ELR (cell line): ENCODE results near the gene AMOTL1.

Experiments used
- DNase-seq: peaks from one replicate; pipeline ENCODE4 v3.0.0-alpha.2; 2015; ENCODE audit warnings: low read depth

AMOTL1 gene

GRCh38 chr11:94857337-94857736 is 89.2 kb downstream of the AMOTL1 start:
- no peak for DNase-seq

- DNase-seq, result no peak
Measured at GRCh38 chr11:94858012-94858705, 90.0 kb downstream of the AMOTL1 start.

GRCh38 chr11:94860333-94860732 is 92.2 kb downstream of the AMOTL1 start:
- no peak for DNase-seq

GRCh38 chr11:94861306-94861845 is 93.2 kb downstream of the AMOTL1 start:
- DNase-seq, result no peak

DNA sequence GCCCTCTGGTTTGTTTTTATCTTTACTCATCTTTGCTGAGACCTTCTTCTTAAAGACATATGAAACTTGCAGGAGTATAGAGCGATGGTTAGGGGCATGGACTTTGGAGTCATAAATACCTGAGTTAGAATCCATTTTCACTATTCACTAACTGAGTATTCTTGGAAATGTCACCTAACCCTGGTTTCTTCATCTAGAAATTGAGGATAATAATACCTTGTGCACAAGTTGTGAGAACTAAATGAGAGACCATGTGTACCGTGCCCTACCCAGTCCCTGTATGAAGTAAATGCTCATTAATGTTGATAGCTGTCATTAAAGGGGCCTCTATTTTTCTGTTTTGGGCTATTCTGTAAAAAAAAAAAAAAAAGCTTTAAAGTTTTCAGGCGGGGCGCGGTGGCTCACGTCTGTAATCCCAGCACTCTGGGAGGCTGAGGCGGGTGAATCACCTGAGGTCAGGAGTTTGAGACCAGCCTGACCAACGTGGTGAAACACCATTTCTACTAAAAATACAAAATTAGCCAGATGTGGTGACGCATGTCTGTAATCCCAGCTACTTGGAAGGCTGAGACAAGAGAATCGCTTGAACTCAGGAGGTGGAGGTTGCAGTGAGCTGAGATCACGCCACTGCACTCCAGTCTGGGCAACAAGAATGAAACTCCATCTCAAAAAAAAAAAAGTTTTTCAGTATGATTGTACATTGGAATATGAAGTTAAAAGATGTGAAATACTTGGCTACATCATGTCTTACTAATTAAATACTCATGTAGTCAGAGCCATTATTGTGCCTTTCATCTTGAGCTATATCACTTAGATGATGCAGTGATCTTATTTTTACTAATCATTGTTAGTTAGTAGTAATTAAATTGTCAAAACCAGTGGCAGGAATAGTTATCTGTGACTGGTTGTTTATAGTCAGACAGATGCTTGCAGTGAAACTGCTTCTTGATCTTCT is 95.0 kb downstream of the AMOTL1 start:
- no peak for DNase-seq

GRCh38 chr11:94864506-94865045 is 96.4 kb downstream of the AMOTL1 start:
- DNase-seq, result no peak

GRCh38 chr11:94866231-94866822 is 98.2 kb downstream of the AMOTL1 start:
- no peak for DNase-seq

DNA sequence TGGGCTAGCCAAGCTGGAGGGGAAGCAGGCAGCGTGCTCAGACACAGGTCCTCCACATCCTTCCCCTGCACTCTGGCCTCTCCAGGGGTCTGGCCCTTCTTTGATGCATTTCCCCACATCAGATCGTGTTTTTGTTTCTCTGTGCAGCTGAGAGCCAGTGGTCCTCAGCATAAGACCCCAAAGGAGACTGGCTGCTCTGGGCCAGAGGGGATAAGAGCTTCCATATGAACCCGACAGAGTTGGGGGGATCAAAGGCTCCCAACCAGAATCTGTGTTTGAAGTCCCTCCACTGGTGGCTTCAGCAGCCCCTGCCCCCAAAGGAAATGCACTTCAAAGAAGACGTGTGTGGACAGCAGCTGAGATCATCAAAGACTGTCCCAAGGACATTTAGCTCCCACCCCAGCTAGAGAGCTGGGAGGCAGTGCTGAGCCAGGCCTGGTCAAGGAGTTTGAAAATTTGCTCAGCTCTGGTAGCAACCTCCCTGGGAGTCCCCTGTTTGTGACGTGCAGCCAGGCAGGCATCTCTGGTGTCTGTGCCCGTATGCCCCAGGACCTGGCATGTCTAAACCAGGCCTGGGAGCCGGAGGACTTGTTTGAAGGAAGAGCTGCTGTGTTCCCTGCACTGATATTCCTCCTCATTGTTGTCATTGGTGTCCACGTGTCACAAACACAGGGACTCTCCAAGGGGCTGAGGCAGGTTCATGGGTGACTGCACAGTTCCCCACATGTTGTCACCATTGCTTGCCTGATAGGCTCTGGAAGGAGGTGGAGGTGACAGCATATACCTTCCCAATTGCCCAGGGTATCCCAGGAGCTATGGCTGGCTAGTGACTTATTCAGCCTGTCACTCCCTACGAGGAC is 99.0 kb downstream of the AMOTL1 start:
- DNase-seq, result no peak

DNA sequence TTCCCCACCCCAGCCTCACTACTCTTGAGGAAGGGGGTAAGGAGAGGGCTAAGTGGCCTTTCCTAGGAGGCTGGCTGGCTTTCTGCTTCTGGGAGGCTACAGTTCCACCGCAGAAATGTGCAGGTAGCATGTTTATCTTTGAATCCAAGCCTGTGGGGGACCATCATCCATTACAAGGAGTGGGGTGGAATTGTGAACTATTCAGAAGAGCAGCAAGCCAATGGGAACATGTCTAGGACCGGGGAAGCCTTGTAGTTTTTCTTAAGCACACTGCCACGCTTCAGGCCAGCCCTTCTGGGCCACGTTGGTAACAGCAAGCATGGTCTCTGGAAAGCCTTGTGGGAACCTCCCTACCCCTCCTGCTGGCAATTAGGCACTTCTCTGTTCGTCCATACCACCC is 100.3 kb downstream of the AMOTL1 start:
- no peak for DNase-seq

- DNase-seq, result no peak
Measured at GRCh38 chr11:94869186-94869585, 101.0 kb downstream of the AMOTL1 start.

- DNase-seq, result no peak
Measured at GRCh38 chr11:94870422-94870821, 102.3 kb downstream of the AMOTL1 start.

DNA sequence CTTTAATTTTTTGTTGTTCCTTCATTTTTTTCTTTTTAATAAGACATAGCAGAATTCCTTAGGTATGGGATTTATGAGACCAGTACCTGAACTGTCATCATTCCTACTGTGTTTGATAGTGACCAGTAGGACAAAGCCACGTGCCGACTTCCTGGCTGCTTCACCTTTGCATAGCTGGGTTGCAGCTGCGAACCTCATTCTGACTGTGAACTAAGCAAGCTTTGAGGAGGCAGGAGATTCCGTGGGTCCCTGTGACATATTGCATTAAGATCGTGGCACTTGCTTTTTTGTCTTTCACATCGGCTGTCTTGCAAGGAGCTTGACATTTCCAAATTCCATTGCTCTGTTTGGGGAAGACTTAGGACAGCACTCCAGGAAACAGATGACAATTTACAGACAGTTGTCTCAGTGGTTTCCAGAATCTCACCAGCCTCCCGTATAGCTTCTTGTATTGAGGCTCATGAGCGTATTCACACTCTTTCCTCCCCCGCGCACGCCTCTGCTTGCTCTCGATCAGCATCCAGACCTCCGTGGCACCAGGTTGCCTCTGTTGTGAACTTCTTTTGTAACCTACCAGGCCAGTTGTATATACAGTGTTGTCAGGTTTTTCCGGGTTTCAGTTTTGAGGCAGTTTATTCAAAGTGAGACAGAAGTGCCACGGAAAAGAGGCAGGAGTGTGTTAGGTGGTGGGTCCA is 103.5 kb downstream of the AMOTL1 start:
- no peak for DNase-seq

- no peak for DNase-seq
Measured at GRCh38 chr11:94873916-94874540, 105.9 kb downstream of the AMOTL1 start.

DNA sequence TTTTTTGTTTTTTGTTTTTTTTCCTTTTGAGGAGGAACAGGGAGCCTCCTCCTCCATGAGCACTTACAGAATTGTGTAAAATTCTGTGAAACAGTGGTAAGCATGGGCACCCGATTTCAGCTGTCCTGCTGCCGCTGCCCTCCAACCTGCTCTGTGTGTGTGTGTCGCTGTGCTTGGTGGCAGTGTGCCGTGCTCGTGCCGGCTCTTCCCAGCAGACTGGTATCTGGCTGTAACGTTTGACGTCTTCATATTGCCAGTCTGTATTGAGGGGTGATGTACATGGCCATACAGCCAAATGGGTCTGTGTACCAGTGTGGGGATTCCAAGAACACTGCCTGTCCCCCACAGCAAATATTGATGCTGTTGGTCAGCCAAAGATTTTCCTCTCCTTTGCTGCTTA is 108.1 kb downstream of the AMOTL1 start:
- no peak for DNase-seq

GRCh38 chr11:94876645-94877442 is 108.7 kb downstream of the AMOTL1 start:
- peak; percentile 94 for DNase-seq

GRCh38 chr11:94877443-94878200 is 109.5 kb downstream of the AMOTL1 start:
- no peak for DNase-seq

- no peak for DNase-seq
Measured at GRCh38 chr11:94879006-94879405, 110.8 kb downstream of the AMOTL1 start.

- peak; percentile 68 for DNase-seq
Measured at GRCh38 chr11:94880216-94880615, 112.1 kb downstream of the AMOTL1 start.

DNA sequence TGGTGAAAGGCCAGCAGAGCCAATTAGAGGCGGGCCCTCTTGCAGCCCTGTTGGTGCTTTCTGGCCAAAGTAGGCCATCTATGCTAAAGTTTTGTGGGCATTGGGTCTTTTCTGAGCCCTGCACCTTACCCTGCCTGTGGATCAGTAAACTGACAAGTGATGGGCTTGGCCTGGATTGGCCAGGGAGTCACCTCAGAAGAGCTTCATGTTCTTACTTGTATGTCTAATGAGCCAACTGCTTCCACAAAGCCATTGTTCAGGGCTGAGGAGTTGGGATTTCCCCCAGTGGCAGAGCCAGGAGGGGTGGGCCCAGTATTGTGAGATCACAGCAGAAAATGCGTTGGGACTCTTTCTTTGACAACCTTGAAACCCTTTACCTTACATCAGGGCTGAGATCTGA is 114.8 kb downstream of the AMOTL1 start:
- no peak for DNase-seq
